GM13976 (cell line): ENCODE measurements around the gene TMEM108.

ENCODE experiments used
- DNase-seq: peaks from one replicate; pipeline ENCODE4 v3.0.0; 2012; ENCODE audit warnings: low spot score
- in situ Hi-C: fragments of 300-500 bp; cut with MboI; formaldehyde crosslinking; loops from one replicate; pipeline ENCODE4 v1.12.0; 2022; ENCODE audit warnings: low sequenced_read_pairs, mixed read lengths, inconsistent platforms; ENCODE audit not compliant: unreplicated experiment
- TF ChIP-seq, protein P1 (sequence below): IDR thresholded peaks from 2 replicates; pipeline ENCODE4 v1.5.1; 2012; ENCODE audit warnings: borderline replicate concordance, mild to moderate bottlenecking; ENCODE audit not compliant: insufficient read depth; ENCODE audit errors: extremely low read depth, missing control alignments, control extremely low read depth

Gene TMEM108

DNA sequence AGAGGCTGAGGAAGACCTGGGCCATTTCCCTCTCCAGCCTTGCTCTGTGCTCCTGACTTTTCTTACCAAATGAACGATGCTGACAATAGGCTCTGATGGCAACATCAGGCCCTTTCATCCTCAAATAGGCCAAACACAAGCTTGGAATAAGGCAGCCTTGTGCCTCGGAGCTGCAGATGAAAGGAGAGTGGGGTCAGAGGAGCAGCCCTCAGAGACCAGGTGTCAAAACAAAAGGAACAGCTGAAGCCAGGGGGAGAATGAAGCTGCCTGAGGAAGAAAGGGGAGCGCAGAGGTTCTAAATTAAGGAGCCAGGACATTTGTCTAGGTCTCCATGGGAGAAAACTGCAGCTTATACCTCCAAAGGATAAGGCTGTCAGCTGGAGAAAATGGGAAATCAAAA lies 366.7 kb downstream of the TMEM108 start:
- no peak for DNase-seq
- in situ Hi-C loops, result no loop called here
- TF ChIP-seq, protein P1, sequence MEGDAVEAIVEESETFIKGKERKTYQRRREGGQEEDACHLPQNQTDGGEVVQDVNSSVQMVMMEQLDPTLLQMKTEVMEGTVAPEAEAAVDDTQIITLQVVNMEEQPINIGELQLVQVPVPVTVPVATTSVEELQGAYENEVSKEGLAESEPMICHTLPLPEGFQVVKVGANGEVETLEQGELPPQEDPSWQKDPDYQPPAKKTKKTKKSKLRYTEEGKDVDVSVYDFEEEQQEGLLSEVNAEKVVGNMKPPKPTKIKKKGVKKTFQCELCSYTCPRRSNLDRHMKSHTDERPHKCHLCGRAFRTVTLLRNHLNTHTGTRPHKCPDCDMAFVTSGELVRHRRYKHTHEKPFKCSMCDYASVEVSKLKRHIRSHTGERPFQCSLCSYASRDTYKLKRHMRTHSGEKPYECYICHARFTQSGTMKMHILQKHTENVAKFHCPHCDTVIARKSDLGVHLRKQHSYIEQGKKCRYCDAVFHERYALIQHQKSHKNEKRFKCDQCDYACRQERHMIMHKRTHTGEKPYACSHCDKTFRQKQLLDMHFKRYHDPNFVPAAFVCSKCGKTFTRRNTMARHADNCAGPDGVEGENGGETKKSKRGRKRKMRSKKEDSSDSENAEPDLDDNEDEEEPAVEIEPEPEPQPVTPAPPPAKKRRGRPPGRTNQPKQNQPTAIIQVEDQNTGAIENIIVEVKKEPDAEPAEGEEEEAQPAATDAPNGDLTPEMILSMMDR, result no peak

DNA sequence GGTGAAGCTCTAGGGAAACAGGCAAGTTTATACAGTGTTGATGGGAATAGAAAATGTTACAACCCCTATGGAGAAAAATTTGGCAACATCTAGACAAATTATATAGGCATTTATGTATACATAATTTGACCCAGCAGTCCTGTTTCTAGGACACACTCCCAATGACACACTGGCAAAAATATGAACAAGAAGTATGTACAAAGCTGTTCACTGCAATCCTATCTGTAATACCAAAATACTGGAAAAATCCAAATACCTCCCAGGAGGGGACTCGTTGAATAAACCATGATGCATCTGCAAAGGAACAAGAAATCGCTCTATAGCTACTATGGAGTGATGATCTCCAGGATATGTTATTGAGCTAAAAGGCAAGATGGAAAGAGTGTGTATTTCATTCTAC lies 370.2 kb downstream of the TMEM108 start:
- TF ChIP-seq, protein P1, result no peak
- in situ Hi-C loops, result no loop called here
- no peak for DNase-seq

DNA sequence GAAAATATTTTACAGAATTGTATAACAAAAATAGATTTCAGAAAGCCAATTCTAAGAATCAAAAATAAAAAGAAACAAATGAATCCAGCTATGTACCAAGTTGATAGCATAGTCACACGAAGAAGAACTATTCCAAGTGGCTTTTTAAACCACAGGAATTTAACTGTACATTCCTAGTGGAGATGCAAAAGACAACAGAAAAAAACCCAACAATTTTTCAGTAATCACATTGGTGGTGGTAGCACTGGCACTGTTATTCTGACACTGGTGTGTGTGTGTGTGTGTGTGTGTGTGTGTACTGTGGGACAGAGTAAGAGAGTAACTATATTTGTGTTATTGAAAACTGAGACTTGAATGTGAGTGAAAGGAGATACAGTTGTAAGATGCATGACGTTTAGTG lies 370.8 kb downstream of the TMEM108 start:
- TF ChIP-seq, protein P1, result no peak
- in situ Hi-C loops, result no loop called here
- DNase-seq, result no peak

DNA sequence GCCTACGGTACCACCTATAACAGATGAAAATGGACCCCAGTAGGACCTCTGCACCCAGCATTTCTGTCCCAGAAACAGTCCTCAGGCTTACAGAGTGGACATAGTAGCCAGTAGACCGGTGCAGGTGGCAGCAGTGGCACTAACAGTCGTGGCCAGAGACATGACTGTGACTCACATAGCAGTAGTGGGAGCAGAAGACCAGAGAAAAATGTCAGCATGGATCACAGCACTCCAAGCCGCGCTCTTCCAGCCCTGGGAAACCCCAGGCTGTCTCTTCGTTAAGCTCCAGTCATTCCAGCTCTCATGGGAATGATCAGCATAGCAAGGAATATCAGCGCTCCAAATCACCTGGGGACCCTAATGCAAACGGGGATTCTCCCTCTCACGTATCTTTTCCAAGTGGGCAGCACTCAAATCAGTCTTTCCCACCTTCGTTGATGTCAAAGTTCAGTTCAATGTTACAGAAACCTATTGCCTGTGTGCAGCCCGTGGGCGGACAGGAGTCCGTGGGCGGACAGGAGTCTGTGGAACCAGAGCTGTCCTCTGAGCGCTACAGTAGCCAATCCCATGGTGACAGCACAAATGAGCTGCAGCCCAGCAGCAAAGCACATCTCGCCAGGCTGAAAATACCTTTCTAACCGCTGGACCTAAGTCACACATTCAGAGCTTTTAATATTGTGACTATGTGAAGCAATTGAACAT lies 372.2 kb downstream of the TMEM108 start:
- in situ Hi-C loops, result no loop called here
- TF ChIP-seq, protein P1, result no peak

DNA sequence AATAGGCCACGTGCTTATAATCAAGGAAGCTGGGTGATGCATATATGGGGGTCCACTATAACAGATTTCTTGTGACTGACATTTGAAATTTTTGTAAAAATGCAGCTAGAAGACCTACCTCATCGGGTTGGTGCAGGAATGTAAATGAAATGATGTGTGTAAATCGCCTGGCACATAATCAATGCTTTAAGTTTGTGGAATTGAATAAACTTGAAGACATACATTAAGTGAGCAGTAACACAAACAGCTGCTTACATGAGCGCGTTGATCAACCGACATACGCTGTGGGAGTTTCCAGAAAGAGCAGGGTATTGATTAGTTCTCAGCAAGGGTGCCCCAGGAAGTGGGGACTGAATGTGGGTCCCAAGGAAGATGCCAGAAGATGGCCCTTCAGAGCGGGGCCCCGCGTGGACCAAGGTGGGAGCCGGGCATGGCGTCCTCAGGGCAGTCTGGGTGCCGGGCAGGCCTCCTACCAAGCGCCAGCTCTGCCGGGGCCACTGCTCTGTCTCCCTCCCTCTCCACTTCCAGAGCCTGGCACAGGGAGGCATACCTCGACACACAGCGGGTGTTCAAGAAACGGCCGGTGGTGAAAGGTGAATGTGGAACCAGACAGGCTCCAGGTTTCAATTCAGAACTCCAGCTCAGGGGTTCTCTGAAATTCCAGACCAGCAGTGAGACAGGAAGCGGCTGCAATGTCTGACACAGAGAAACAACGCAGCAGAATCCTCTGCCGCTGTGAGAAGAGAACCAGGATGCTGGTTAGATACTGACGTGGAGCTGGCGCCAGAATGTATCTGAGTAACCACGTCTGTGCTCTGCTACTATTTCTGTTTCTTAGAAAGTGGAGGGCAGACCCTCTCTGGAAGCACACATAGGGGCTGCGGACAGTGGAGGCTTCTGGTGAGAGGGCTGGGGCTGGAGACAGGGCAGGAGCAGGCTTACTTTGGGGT lies 374.3 kb downstream of the TMEM108 start:
- in situ Hi-C loops, result no loop called here
- TF ChIP-seq, protein P1, result no peak
- no peak for DNase-seq

More for the DNA sequence above, 372.2 kb downstream of the TMEM108 start:
- DNase-seq, result no peak

DNA sequence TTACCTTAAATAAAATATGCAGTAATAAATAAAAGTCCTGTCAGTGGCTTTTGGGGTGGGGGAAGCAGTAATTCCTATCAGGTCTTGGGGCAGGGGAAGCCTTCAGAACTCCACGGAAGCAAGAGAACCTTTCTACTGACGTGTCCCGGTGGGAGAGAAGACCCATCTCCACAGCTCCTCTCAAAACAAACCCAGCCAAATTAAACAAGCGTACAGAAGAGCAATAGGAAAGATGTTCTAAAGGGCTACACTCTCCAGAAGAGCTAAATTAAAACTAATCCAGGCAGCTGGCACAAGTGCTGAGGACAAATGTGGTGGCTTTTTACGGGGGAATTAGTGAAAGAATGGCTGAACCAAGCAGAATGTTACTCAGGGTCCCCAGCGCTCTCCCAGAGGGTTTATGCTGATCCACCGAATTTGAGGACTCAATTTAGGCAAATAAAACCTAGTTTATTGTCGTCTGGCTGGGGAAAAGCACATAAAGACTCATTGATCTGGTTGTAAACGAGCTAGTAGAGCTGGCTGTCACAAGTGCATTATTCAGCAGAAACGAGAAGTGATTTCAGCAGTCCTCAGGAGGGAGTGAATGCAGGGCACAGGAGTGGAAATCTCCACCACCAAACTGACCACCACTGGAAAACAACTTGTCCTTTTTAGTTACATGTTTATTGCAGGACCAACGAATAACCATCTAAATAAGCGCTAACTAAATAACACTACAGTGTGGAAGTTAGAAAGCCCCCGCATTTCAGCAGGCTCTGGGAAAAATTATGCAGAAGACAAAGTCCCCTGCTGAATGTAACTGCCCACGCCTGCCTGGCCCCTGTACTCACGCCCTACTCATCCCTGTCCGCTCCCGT lies 375.2 kb downstream of the TMEM108 start:
- in situ Hi-C loops, result no loop called here
- TF ChIP-seq, protein P1, result no peak
- no peak for DNase-seq
